Activated gamma-delta T cell treated with Interleukin-2 at 50 U/mL for 16 hours (primary cell): ENCODE measurements around the gene LPIN3.

Experiments used
- DNase-seq: peaks from one replicate; pipeline ENCODE4 v3.0.0-alpha.2; 2020

The LPIN3 gene

DNA sequence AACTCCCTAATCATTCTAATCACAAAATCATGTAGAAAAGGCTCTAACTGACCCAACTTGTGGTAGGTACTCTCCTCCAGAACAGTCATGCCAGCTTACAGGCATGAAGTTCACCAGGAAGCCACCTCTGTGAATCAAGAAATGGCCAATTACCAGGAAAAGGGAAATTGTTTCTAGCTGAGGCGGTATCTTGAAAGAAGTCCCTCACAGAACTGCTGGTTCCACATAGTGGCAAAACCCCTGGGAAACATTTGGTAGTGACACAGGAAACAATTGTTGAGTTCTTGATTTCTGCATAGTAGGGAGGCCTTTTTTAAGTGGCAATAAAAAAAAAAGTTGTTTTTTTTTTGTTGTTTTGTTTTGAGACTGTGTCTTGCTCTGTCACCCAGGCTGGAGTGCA lies 19.6 kb upstream of the LPIN3 start:
- DNase-seq = no peak

DNA sequence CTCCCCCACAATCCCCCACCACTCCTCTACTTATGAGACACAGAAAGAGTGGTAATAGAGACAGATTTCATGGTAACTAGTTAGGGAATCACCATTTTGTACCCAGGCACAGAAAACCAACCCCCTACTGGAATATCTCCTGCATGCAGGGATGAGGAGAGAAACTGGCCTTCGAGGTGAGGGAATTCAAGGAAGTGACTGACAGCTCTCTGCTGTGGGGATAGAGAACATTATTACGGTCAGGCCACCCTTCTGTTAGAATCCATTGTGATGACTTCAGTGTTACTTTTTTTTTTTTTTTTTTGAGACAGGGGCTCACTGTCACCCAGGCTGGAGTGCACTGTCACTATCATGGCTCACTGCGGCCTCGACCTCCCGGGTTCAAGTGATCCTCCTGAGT lies 13.4 kb upstream of the LPIN3 start:
- DNase-seq = no peak

DNA sequence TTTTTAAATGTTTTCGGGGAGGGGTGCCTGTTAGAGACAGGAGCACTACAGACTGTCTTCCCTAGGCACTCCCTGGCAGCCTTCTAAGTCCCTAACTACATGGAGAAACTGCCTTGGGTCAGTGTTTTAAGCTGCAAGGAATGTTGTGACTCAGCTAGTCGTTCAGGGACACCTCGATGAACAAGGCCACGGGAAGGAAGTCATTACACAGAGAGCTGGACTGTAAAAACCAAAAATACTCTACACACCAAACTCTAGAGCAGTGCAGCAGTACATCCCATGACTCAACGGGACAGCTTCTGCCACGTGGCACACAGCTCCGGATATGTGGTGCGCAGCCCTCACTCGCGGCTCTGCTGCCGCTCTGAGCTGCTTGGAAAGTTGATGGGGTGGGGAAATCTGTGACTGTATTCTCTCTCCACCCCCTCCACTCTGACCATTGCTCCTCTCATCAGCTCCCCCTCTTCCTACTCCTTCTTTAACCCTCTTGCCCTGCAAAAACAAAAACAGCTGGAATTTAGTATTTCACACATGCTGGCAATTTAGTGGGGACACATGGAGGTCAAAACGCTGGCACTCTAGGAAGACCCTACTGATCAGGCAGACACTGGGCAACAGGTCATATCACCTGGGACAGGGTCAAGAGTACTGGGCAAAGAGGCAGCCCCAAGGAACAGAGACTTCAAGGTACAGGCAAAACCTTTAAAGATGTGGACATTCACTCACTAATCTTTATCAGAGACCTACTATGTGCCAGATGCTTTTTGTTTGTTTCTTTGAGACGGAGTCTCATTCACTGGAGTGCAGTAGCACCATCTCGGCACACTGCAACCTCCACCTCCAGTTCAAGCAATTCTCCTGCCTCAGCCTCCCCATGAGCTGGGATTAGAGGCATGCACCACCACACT lies 10.9 kb upstream of the LPIN3 start:
- DNase-seq = peak; percentile 53

DNA sequence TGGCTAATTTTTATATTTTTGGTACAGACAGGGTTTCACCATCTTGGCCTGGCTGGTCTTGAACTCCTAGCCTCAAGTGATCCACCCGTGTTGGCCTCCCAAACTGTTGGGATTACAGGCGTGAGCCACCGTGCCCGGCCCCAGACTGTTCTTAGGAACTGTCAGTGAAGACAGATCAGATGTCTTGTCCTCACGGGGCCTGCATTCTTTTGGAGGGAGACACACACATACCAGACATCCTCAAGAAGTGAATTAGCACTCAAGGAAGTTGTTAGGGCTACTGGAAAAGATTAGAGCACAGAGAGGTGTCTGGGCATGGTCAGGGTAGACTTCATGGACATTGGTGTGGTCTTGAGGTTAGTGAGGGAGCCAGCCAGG lies 10.3 kb upstream of the LPIN3 start:
- DNase-seq = no peak

DNA sequence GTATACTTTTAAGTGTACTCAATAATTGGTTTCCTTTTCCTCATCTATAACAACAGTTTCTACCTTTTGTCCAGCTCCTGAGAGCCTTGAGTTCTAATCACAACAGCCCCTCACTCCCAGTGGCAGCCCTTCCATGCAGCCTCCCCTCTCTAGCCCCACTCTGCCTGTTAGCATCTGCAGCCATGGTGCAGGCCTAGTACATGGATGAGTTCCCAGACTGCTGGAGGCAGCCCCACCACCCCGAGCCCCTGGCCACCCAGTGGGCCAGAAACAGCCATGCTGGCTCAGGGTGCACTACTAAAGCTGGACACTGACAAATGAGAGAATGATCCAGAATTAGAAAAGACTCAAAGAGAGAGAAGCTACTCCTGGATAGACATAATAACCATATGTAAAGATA lies 9.7 kb upstream of the LPIN3 start:
- DNase-seq = no peak

DNA sequence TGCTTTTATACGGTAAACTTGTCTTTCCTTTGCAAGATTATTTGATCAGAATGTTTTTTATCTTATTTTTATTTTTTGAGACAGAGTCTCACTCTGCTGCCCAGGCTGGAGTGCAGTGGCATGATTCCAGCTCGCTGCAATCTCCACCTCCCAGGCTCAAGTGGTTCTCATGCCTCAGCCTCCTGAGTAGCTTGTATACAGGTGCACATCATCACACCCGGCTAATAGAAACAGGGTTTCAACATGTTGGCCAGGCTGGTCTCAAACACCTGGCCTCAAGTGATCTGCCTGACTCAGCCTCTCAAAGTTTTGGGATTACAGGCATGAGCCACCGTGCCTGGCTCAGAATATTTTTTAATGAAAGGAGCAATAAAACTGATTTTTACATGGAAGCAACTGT lies 8.9 kb upstream of the LPIN3 start:
- no peak for DNase-seq

DNA sequence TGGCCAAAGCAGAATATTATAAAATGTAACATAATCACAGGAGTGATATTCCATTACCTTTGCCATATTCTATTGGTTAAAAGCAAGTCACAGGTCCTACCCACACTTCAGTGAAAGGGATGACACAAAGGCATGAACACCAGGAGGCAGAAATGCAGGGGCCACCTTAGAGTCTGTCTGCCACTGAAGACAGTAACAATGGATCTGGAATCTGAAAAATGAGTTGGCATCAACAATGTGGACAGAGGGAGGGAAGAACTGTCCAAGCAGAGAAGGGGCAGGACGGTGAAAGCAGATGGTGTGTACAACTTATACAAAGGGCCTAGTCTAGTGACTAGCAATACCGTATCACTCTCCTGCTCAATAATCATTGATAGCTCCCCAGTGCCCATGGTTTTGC lies 6.6 kb upstream of the LPIN3 start:
- DNase-seq = no peak

DNA sequence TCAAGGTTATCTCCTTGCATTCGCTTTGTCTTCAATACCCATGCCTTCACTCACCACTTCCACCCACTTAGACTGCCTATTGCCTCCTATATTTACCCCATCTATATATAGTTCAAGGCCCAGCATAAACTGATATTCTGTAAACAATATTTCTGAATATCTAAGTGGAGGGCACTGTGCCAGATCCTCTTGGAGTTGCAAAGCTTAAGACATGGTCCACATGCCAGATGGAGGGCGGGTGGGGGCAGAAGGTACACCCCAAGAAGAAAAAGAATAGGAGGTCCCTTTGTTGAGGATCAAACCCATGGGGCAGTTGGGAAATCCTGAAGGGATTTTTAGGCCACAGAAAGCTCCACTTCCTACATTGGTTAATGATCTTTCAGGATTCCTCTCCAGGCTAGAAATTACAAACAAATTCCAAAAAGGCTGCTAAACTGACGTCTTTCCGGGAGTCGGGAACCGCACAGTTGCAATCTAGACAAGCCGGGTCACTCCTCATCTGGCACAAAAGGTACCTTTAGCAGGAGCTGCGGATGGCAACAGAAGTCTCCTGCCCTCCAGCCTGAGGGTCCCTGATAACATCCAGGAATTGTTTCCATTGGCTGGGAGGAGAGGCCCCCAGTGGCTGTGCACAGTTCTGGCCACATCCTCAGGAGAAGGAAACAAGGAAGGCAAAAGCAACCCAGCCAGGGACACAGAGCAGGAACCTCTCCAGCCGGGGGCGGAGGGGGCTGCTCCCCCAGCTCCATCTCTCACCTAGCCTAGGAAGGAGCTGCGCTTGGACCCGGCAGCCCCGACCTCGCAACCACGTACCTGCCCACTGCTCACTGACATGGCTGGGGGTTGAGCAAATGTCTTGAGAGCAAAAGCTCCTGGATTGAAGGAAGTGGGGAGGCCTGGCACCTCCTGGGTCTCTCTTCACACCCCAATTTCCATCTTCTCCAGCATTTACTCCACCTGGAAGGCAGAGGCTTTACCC lies 5.9 kb upstream of the LPIN3 start:
- DNase-seq = no peak

DNA sequence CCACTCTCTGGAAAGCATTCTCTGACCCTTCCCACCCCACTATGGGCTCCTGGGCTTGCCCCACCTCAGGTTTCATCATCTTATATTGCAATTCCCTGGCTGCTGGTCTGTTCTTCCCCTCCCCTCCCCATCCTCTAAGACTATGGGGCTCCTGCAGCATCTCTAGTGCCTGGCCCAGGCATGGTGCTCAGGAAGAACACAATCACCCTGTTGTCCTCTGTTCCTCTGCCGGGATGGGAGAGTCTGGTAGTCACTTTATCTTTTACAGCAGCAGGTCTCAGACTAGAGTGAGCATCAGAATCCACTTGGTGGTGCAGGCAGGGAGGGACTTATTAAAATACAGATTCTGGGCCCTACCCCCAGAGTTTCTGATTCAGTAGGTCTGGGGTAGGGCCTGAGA lies 5.0 kb upstream of the LPIN3 start:
- DNase-seq = no peak

DNA sequence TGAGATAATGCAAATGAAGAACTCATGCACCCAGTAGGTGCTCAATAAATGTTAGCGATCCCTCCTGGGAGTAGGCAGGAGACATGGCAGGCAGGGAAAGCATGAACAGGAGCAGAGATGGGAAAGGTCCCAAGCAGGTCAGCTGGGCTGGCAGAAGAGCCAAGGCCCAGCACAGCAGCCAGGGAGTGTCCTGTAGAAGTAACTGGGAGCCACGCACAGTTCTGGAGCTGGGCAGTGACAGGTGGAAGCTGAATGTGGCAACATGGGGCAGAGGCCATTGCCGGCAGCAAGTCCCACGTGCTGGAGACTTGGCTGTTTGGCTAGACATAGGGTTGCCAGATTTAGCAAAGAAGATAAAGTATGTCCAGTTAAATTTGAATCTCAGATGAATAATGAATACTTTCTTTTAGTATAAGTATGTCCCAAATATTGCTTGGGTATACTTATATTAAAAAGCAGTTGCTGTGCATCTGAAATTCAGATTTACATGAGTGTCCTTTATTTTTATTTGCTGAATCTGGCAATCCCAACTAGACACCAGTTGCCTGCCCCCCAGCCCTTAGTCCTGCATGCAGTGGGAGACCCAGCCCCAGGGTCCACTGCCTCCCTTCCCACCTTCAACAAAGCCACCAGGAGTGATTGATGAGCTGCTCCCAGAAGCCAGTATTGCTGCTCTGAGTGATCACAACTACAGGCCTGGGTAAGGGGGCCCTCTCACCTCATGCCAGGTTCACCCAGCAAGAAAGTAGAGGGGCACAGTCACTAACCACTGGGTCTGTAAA lies 3.7 kb upstream of the LPIN3 start:
- no peak for DNase-seq

DNA sequence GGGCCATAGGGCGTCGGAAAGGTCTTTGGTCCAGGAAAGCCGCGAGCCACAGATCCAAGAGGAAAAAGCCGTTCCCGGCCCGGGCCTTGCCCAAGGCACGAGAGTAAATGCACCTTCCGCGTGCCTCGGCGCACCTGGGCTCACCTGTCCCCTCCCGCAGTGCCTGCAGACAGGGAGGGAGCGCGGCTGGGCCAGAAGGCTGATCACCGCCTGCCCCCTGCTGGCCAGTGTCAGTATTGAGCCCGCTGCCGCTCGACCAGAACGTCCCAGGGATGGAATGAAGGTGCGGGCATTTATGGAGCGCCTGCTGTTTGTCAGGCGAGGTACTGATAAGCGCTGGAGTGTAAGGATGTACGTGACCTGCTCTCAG lies 679 bp upstream of the LPIN3 start:
- peak; percentile 83 for DNase-seq

DNA sequence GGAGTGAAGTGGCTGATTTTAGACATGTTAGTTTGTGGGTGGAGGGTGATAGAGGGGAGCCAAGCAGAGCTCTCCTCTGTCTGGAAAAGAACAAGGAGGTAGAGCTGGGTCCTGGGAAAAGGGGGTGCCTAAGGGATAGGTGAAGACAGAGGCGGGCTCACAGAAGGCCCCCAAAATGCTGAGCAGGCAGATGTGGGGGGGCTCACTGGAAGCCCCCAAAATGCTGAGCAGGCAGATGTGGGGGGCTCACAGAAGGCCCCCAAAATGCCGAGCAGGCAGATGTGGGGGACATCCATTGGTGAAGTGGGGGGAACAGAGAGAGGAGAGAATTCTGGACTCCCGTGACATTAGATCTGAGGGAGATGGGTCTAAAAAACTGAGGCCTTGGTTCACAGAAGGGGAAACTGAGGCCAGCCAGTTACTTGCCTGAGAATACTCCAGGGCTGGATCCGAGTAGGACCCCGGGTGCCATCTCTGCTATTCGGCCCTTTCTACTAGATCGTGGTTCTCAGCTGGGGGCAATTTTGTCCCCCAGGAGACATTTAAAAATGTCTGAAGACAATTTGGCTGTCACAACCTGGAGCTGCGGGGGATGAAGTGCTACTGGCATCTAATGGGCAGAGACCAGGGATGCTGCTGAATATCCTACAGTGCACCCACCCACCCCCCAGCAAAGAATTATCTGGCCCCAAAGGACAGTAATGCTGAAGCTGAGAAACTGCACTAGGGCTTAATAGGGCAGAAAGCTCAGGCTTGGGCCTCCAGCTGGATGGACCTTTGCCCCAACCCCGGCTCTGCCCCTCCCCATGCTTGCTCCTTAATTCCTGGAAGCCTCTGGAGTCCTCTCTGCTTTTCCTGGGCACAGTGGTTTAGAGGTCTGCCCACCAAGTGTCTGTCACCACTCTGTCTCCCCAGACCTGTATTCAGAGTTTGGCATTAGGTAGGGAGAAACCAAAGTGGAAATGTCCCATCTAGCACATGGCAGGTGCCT lies 2.1 kb downstream of the LPIN3 start:
- DNase-seq = no peak

DNA sequence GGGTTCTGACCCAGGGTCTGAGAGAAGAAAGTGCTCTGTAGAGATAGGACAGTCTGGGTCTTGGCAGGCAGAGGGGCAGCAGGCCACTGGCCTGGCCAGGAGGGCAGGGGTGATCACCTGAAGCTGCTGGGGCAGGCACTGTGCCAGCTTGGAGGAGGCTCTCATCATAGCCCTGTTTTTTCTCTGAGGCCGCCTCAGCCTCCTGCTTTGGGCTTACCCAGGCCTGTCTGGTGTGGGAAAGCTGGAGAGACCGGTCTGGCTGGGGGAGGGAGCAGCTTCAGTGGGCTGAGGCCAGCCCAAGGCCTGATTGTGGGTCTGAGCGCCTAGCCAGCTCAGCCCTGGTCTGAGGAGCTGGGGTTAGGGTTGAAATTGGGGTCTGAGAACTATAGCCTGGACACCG lies 3.9 kb downstream of the LPIN3 start:
- DNase-seq = no peak

DNA sequence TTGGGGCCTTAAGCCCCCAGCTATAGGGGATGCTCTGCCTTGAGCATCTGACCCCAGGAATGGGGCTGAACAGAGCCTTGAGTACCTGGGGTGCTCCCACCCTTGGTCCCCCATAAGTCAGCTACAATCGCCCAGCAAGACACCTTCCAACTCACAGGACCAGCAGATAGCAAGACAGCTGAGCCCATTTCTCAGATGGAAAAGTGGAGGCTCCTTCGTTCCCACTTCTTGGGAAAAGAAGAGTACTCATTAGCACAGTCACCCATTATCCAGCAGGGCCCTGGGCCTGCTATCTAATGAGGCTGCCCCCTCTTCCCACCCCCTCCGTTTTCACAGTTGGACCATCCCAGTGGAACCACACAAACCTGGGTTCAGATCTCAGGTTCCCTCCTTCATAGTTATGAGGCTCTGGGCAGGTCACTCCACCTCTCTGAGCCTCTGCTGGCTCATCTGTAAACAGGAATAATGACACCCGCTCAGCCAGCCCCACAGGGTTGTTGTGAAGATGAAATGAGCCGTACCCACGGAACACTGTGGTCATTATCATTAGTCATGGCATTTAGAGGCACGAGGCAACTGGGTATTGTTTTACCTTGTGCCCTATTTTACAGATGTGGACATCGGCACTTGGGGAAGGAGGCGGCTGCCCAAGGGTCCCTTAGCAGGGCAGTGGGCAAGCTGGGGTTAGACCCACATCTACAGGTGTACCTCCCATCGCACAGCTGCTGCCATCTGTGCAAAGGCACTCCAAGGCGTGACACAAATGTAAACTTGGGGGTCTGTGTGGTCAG lies 4.5 kb downstream of the LPIN3 start:
- DNase-seq = no peak

DNA sequence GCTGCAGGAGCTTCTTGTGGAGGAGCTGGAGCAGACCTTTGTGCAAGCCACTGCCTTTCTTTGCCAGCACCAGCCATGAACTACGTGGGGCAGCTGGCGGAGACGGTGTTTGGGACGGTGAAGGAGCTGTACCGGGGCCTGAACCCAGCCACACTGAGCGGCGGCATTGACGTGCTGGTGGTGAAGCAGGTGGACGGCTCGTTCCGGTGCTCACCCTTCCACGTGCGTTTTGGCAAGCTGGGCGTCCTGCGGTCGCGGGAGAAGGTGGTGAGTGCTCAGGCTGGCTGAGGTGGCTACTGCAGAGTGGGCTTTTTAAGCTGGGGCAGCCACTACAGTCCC lies 5.1 kb downstream of the LPIN3 start:
- no peak for DNase-seq

DNA sequence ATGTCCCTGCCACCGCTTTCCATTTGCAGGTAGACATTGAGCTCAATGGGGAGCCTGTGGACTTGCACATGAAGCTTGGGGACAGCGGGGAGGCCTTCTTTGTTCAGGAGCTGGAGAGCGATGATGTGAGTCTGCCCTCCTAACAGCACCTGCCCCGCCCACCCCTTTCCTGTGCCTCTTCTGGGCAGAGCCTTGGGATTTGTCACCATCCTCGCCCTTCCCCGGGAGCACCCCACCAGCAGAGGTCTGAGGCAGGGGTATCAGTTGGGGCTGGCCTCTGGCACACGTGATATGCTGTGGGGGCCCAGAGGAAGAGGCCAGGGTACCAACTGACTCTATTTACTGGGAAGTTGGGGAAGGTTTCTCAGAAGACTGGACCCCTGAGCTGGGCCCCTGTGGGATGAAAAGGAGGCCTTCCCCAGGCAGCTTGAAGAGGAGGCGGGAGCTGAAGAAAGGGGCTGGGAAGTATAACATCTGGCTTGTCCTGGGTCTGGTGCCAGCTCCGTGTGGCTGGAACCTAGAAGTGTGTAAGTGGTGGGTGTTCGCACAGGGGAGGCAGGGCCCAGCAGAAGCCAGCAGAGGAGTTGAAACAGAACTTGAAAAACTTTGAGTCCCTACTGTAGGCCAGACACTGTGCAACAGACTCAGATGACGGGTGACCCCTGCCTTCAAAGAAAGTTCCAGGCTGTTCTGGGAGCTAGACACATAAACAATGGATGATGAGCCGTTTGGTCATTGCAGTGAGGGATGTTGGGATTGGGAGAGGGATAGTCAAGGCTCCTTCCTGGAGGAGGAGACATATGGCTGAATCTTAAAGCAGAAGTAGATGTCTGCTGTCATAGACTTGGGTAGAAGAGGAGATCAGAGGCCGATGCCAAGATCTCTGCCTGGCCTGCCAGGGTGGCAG lies 7.2 kb downstream of the LPIN3 start:
- no peak for DNase-seq

DNA sequence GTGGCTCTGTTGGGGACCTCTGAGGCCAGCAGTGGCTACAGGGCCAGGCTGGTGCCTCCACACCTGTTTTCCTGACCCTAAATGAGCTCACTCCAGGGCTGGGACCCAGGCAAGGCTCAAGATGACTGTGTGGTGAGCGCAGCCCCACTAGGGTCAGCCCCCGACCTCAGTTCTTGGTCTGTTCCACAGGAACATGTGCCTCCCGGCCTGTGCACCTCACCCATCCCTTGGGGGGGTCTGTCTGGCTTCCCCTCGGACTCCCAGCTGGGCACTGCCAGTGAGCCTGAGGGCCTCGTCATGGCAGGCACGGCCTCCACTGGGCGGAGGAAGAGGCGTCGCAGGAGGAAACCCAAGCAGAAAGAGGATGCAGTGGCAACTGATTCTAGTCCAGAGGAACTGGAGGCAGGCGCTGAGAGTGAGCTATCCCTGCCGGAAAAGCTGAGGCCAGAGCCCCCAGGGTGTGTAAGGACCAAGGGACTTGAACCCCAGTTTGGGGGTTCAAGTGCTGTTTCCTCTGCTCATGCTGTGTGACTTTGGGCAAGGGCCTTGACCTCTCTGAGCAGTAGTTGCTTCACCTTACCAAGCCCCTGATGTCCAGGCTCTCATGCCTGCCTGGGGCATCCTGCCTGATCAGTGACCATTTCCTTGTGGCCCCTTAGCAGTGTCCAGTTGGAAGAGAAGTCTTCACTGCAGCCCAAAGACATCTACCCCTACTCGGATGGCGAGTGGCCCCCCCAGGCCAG lies 8.0 kb downstream of the LPIN3 start:
- DNase-seq = no peak

DNA sequence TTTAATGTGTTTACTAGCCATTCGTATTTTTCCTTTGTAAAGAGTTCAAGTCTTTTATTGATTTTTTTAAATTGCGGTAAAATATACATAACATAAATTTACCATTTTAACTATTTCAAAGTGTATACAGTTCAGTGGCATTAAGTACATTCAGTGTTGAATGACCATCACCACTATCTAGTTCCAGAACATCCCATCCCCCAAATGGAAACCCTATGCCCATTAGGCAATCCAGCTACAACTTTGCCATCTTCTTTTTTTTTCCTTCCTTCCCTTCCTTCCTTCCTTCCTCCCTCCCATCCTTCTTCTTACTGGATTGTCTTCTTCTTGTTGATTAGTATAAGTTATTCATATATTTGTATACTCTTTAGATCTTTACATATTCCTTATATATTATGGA lies 8.6 kb downstream of the LPIN3 start:
- no peak for DNase-seq

DNA sequence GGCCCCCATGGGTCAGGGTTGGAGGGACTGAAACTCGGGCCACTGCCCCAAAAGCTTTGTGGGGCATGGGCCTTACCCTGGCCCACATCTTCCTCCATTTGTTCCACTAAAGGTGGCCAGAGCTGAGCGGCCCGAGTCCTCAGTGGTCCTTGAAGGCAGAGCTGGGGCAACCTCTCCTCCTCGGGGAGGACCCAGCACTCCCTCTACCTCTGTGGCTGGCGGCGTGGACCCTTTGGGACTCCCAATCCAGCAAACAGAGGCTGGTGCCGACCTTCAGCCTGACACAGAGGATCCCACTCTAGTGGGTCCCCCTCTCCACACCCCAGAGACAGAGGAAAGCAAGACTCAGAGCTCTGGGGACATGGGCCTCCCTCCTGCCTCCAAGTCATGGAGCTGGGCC lies 9.3 kb downstream of the LPIN3 start:
- DNase-seq = no peak
